HEK293T (cell line): ENCODE data around the gene MIEF2.

Source experiments
- BHLHE40 ChIP-seq: fragments of 450-650 bp; IDR thresholded peaks from 2 replicates; pipeline ENCODE4 v1.6.1; 2016; ENCODE audit warnings: mild to moderate bottlenecking, moderate library complexity, borderline replicate concordance
- ELF4 ChIP-seq: fragments of 450-650 bp; IDR thresholded peaks from 2 replicates; pipeline ENCODE4 v1.6.1; 2017; ENCODE audit warnings: antibody characterized with exemption
- FOXA1 ChIP-seq: fragments of 450-650 bp; IDR thresholded peaks from 2 replicates; pipeline ENCODE4 v1.6.1; 2016; ENCODE audit warnings: mild to moderate bottlenecking
- FOXM1 ChIP-seq: fragments of 450-650 bp; IDR thresholded peaks from 2 replicates; pipeline ENCODE4 v1.6.1; 2017; ENCODE audit warnings: mild to moderate bottlenecking, borderline replicate concordance
- HDGF ChIP-seq: fragments of 450-650 bp; IDR thresholded peaks from 2 replicates; pipeline ENCODE4 v1.6.1; 2017; ENCODE audit warnings: antibody characterized with exemption, borderline replicate concordance
- L3MBTL2 ChIP-seq: fragments of 450-650 bp; conservative IDR thresholded peaks from 2 replicates; pipeline ENCODE4 v1.6.1; 2016; ENCODE audit warnings: mild to moderate bottlenecking
- LEF1 ChIP-seq: fragments of 450-650 bp; IDR thresholded peaks from 2 replicates; pipeline ENCODE4 v1.6.1; 2017; ENCODE audit warnings: mild to moderate bottlenecking, borderline replicate concordance
- PKNOX1 ChIP-seq: fragments of 450-650 bp; IDR thresholded peaks from 2 replicates; pipeline ENCODE4 v1.6.1; 2016
- SP1 ChIP-seq: fragments of 450-650 bp; IDR thresholded peaks from 2 replicates; pipeline ENCODE4 v1.6.1; 2017
- SUZ12 ChIP-seq: fragments of 450-650 bp; IDR thresholded peaks from 2 replicates; pipeline ENCODE4 v1.6.1; 2016; ENCODE audit warnings: mild to moderate bottlenecking
- TARDBP ChIP-seq: fragments of 450-650 bp; IDR thresholded peaks from 2 replicates; pipeline ENCODE4 v1.6.1; 2016

- TF ChIP-seq LEF1 (no peak), FOXA1 (no peak), SUZ12 (no peak), ELF4 (no peak), FOXM1 (no peak), BHLHE40 (no peak), PKNOX1 (no peak), HDGF (no peak), TARDBP (no peak), L3MBTL2 (no peak), SP1 (no peak)
Measured at GRCh38 chr17:18262641-18263040, 2.2 kb downstream of the MIEF2 start.
